HG03442 (cell line): ENCODE data around the gene KBTBD13.
"Not testable (repeated sequence)": the region's sequence is repeated elsewhere in the genome, so short reads cannot be mapped to it uniquely, and the experiment has no call there.

Source experiments
- ATAC-seq: cut with Tn5 transposase; IDR thresholded peaks from one replicate; pipeline ENCODE4 v1.9.1; 2021; ENCODE audit warnings: mild to moderate bottlenecking, moderate library complexity; ENCODE audit not compliant: unreplicated experiment

KBTBD13 gene

GRCh38 chr15:65087873-65088642 lies 11.5 kb downstream of the KBTBD13 start:
- ATAC-seq, result no peak

DNA sequence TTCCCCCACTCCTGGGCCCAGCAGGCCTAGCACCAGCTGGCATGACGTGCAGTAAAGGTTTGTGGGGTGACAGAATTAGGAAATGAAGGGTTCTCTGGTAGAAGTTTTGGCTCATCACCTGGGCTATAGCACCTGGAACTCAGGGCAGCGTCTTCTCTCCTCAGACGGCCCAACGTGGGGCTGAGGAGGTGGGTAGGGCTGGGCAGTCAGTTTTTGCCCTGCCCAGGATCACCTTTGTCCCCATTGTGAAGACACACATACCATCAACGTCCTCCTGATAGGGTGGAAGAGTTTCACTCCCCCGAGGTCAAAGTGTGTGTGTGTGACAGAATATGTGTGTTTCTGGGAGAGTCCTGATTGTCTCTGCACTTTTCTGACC lies 12.1 kb downstream of the KBTBD13 start:
- ATAC-seq, result no peak

DNA sequence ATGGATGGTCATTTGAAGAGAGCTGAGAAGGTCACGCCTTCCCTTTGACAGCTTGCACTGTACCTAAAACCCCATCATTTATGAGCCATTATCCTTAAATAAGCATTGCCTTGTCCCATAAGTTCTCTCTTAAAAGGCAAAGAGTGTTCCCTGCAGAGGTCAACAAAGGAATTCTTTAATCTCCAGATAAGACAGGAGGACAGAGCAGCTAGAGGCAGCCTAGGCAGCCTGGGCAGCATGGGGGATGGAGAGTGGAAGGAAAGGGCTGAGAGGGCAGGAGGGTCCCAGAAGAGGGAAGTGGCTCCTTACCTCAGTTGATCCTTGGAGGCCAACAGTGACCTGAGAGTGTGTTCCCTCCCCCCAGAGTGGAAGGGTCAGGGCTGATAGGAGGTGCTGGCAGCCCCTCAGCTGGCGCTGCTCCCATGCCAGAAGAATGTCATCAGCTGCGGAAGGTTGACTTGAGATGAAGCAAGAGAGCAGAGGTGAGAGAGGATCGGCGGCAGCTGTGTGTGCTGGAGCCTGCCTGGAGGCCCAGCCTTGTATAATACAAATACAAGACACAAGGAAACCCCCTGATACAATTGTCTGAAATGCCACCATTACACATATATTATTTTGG lies 12.8 kb downstream of the KBTBD13 start:
- ATAC-seq, result no peak

DNA sequence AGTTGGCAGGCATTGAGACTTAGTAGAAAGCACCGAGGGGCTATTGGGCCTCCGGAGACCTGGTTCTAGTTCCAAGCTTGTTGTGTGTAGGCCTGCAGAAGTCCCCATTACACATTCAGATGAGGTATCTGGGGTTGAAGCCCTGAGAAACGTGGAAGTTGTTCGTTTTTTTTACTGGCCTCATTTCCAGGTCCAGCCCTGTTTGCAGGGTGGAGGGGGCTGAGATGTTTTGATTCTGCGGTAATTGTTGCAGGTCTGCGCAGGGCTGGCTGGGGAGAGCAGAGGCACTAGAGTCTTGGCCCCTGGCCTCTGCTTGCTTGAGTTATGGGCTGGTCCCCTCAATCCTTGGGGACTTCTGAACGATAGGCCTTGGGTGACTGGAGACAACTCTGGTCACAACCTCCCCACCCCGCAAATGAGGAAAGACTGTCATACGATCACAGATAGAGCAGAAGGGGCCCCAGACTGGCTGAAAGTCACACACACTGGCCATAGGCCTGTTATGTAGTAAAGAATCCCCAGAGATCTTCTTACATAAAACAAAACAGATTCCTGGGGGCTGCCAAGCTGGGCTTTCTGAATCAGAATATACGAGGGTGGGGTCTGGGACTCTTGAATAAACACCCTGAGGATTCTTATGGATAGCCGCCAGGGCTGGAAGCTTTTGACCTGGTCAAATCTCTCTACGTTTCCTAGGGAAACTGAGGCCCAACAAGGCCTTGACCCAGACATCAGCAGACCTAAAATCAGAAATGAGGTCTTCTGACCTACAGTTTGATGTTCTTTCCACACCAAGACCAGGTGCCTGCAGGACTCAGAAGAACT lies 15.6 kb downstream of the KBTBD13 start:
- ATAC-seq, result no peak

GRCh38 chr15:65092911-65093792 lies 16.6 kb downstream of the KBTBD13 start:
- ATAC-seq, result no peak

DNA sequence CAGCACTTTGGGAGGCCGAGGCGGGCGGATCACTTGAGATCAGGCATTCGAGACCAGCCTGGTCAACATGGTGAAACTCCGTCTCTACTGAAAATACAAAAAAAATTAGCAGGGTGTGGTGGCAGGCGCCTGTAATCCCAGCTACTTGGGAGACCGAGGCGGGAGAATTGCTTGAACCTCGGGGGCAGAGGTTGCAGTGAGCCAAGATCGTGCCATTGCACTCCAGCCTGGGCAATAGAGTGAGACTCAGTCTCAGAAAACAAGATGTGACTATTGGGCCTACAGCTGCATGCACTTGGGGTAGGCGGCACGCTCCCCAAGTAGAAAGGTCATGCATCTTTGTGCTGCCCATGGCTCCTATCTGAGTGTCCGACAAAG lies 17.2 kb downstream of the KBTBD13 start:
- ATAC-seq, result not testable (repeated sequence)

DNA sequence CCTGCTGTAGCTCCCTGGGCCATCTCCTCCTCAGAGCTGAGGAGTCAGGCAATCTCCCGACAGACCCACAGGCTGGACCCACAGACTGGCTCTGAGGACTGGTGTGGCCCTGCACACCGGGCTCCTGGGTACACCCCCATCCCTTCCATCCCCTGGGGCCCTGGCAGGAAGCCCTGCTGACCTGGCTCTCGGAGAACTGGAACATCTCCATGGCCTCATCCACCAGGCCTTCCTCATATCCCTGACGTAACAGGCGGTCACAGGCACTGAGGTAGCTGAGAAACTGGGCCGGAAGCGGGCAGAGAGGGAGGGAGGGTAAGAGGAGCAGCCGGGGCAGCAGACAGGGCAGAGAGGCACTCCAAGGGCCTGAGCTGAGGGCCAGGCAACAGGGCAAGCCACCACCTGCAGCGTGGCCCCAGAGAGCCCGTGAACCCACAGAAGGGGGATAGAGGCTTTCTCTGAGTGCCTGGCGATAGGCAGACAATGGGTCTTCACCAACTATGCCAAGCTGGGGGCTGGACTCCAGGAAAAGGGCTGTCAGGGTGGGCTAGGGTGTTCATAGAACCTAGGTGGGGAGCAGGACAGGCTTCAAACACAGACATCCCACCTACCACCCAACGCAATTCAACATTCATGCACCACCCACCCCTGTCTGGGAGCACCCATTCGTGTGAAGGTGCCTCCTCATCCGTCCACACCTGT lies 17.9 kb downstream of the KBTBD13 start:
- no peak for ATAC-seq

GRCh38 chr15:65095011-65095746 lies 18.6 kb downstream of the KBTBD13 start:
- ATAC-seq, result no peak

GRCh38 chr15:65095747-65096104 lies 19.2 kb downstream of the KBTBD13 start:
- no peak for ATAC-seq

GRCh38 chr15:65096481-65097385 lies 20.2 kb downstream of the KBTBD13 start:
- no peak for ATAC-seq

DNA sequence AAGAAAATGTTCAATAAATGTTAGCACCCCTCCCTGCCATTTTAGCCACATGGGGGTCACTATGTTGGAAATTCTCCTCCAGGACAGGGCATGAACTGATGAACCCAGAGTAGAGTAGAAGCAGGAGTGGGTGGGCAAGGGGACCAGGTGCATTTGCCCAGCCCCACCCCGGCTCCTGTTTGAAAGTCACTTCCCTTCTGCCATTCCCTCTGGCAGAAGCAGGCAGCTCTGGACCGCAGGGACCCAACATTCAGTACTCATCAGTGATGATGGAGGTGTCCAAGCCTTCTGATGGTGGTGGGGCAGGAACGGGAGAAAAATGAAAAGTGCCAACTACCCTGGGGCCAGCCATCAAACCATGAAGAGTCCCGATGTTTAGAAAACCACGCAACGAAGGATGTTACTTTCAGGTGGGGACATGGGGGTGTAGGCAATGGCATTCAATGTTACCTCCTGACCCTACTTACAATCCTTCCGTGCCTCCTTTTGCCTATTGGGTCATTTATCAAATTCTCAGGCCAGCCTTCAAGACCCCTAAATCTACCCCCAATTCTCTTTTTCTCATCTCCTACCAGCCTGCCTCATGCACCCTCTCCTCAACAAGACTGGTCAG lies 21.2 kb downstream of the KBTBD13 start:
- ATAC-seq, result no peak

GRCh38 chr15:65099336-65099735 lies 22.8 kb downstream of the KBTBD13 start:
- no peak for ATAC-seq

DNA sequence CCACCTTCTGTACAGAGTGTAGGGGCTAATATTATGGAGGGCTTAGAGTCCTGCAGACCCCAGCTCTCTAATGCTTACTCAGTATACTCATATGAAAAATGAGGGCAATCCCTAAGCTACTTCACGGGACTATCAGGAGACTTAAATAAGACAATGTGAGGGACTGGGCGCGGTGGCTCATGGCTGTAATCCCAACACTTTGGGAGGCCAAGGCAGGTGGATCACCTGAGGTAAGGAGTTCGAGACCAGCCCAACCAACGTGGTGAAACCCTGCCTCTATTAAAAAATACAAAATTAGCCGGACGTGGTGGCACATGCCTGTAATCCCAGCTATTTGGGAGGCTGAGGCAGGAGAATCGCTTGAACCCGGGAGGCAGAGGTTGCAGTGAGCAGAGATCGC lies 23.3 kb downstream of the KBTBD13 start:
- ATAC-seq, result not testable (repeated sequence)

DNA sequence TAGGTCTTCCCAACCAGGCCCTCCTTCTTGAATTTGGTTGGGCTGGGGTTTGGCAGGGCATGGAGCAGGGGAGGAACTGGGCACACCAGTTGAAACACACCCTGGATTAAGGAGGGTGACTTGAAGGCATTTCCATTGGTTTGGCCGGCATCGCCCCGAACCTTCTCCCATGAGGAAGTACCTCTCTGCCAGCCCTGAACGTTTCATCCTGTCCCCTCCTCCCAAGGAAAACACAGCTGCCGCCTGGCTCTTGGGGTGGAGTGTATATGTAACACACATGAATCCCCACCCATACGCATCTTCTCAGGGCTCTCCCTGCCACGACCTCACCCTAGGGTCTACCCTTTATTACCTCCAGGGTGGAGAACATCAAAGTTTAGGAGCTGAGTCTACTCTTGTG lies 23.9 kb downstream of the KBTBD13 start:
- ATAC-seq, result no peak

DNA sequence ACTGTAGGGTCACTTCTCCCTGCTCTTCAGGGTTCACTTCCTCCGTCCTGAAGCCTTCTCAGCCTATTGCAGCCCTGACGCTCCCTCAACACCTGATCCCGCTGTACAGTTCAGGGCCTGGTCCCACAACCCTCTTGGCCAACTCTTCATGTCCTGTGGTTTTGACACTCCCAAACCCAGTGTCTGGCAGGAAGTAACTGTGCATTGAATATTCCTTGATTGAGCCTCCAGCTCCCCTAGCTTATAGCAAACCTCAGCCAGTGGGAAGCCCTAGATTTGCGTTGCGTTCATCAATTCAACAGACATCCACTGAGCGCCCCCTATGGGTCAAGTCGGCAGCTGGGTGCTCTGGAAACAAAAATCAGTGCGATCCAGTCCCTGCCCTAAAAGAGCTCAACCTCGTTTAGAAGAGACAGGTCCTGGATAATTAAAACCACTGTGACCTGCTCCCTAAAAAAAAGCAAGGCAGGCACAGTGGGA lies 24.9 kb downstream of the KBTBD13 start:
- ATAC-seq, result no peak

DNA sequence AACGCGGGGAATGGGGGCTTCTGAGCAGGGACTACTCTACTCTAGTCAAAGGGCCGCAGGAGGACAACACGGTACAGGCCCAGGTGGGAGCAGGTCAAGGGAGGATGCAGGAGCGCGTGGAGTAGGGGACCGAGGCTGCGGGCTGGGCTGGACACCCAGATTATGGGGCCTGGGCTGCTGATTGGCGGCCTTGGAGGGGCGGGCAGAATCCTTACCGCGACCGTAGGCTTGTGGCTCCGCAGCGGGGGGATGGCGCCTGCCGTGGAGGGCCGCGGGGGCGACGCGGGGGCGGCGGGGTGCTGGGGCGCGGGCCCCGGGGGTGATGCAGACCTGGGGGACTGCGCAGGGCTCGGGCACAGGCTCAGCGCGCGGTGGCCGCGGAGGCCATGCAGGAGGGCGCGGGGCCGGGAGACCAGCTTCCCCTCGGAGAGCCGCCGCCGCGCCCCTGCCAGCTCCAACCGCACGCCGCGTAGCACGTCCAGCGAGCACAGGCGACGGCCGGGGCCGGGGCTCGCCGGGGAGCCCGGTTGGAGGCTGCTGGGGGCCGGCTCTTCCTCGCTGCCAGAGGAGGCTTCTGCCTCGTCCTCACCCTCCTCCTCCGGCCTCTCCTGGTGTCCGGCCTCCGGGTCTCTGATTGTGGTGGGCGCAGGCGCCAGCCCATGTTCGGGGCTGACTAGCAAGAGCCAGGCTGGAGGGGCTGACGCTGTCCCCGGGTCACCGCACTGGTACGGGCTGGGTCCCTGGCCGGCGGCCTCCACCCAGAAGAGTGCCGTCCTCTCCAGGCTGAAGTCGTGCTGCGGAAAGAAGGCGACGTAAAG lies 25.6 kb downstream of the KBTBD13 start:
- no peak for ATAC-seq

GRCh38 chr15:65102912-65103311 lies 26.4 kb downstream of the KBTBD13 start:
- no peak for ATAC-seq
